Ectodermal cell (in vitro differentiated cells): ENCODE data around the gene ADAMTS2.

ENCODE experiments used
- H3K27ac ChIP-seq: 2 replicates; pipeline ENCODE4 v1.7.0; 2013; ENCODE audit warnings: mild to moderate bottlenecking, low read depth, low read length; ENCODE audit not compliant: insufficient read depth, poor library complexity, severe bottlenecking
- H3K27me3 ChIP-seq: 2 replicates; pipeline ENCODE4 v1.7.0; 2013; ENCODE audit warnings: mild to moderate bottlenecking, low read length; ENCODE audit not compliant: insufficient read depth, control insufficient read depth, poor library complexity, severe bottlenecking
- H3K36me3 ChIP-seq: one replicate; pipeline ENCODE4 v1.7.0; 2013; ENCODE audit warnings: low read length; ENCODE audit not compliant: control insufficient read depth, insufficient read depth
- H3K4me1 ChIP-seq: one replicate; pipeline ENCODE4 v1.7.0; 2013; ENCODE audit warnings: low read length; ENCODE audit not compliant: control insufficient read depth, insufficient read depth
- H3K4me3 ChIP-seq: 2 replicates; pipeline ENCODE4 v1.7.0; 2013; ENCODE audit warnings: low read depth, low read length, control low read depth; ENCODE audit not compliant: insufficient read depth
- H3K9me3 ChIP-seq: 2 replicates; pipeline ENCODE4 v1.7.0; 2013; ENCODE audit warnings: mild to moderate bottlenecking, low read length, moderate library complexity; ENCODE audit not compliant: control insufficient read depth
- WGBS, 2 experiments: methylation state at CpG; one replicate each; pipeline ENCODE4 v1.1.7; 2013; ENCODE audit warnings: missing lambda C conversion rate in 2 of 2; 5-methylcytosine and 5-hydroxymethylcytosine counted together

Gene ADAMTS2

DNA sequence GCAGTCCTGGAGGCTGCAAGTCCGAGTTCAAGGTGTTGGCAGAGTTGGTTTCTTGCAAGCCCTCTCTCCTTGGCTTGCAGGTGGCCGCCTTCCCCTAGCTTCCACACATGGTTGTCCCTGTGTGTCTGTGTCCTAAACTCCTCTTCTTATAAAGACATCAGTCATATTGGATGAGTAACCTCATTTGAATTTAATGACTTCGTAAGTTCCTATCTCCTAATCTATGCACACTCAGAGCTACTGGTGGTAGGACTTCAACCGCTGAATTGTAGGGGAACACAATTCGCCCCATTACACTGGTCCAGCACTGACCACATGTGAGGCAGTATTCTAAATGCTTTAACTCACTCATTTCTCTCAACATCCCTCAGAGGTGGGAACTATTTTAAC is 25.9 kb upstream of the ADAMTS2 start:
- H3K27me3 ChIP-seq, result no peaks in the 10 kb centered on the region
- H3K4me3 ChIP-seq, result no peak overlapping the region
- H3K9me3 ChIP-seq, result no peaks in the 10 kb centered on the region
- H3K36me3 ChIP-seq, result no peaks in the 10 kb centered on the region
- no peak overlapping the region for H3K27ac ChIP-seq
- no peaks in the 10 kb centered on the region for H3K4me1 ChIP-seq
- WGBS, 2 experiments, result 92 to 94% methylated on average over 5 of the region's 5 CpGs

DNA sequence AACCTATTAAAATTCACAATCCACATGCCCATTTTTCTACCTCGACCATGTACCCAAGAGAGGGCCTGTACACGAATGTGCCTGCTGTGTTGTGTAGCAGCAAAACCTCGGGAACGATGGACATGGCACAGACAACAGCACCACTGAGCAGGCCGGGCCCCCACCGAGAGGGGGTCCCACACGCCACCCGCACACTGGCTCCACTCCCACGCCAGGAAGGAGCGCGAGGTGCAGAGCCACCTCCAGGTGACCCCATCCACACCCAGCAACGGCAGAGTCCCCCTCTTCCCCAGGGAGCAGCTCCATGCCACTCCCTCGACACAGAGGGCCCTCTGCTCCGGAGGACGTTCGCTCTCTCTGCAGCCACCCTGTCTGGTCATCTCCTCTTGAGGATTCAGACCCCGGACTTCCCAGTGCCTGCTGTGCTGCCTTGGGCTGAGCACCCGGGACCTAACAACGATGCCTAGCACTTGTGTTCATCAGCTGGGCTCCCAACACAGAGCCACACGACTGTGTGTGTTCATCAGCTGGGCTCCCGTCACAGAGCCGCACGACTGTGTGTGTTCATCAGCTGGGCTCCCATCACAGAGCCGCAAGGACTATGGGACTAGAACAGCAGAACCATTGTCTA is 25.3 kb upstream of the ADAMTS2 start:
- Histone ChIP-seq H3K4me1 (no peaks in the 10 kb centered on the region), H3K36me3 (no peaks in the 10 kb centered on the region), H3K4me3 (no peak overlapping the region), H3K27me3 (no peaks in the 10 kb centered on the region), H3K9me3 (no peaks in the 10 kb centered on the region), H3K27ac (no peak overlapping the region)
- WGBS, 2 experiments, result 91% methylated on average over 24 of the region's 24 CpGs

- Histone ChIP-seq H3K27ac (no peak overlapping the region), H3K4me1 (no peaks in the 10 kb centered on the region), H3K36me3 (no peaks in the 10 kb centered on the region), H3K9me3 (no peaks in the 10 kb centered on the region), H3K4me3 (no peak overlapping the region), H3K27me3 (no peaks in the 10 kb centered on the region)
- 92% methylated on average over 6 of the region's 6 CpGs for WGBS, 2 experiments
These were observed 24.2 kb upstream of the ADAMTS2 start for GRCh38 chr5:179369530-179369884.

DNA sequence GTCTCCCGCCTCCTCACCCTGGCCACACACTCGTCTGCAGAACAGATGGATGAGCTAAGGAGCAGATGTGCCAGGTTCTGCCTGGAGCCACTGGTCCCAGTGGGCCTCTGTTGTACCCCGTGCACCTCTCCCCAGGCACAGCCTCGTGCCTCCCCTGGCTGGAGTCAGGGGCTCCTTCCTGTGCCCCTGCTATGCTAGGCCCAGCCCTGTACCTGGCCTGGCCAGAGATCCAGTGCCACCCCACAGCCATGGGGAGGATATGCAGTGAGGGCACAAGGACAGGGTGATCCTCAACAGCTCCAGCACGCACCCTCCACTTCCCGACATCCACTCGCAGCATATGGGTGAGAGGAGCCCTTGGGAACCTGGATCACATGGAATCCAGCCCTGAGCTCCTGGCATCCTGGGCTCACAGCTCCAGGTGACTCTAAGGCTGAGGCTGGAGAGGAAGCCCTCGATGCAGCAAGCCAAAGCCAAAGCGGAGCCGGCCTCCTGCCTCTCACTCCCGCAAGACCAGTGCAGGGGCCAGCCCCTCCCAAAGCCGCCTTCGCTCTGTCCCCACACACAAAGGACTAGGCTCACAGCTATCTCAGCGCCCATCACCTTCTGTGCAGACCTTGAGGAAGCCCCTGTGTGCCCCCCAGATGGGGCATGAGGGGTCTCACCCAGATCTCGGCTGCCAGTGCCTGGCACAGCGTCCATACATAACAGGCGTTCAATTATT is 23.7 kb upstream of the ADAMTS2 start:
- Histone ChIP-seq H3K4me3 (no peak overlapping the region), H3K9me3 (no peaks in the 10 kb centered on the region), H3K27me3 (no peaks in the 10 kb centered on the region), H3K4me1 (no peaks in the 10 kb centered on the region), H3K36me3 (no peaks in the 10 kb centered on the region), H3K27ac (no peak overlapping the region)
- WGBS, 2 experiments, result 90 to 91% methylated on average over 17 of the region's 17 CpGs

GRCh38 chr5:179368126-179368805 is 23.0 kb upstream of the ADAMTS2 start:
- no peaks in the 10 kb centered on the region for H3K9me3 ChIP-seq
- H3K36me3 ChIP-seq, result no peaks in the 10 kb centered on the region
- H3K27ac ChIP-seq, result no peak overlapping the region
- H3K27me3 ChIP-seq, result no peaks in the 10 kb centered on the region
- no peak overlapping the region for H3K4me3 ChIP-seq
- no peaks in the 10 kb centered on the region for H3K4me1 ChIP-seq
- WGBS, 2 experiments, result 93 to 94% methylated on average over 18 of the region's 18 CpGs

DNA sequence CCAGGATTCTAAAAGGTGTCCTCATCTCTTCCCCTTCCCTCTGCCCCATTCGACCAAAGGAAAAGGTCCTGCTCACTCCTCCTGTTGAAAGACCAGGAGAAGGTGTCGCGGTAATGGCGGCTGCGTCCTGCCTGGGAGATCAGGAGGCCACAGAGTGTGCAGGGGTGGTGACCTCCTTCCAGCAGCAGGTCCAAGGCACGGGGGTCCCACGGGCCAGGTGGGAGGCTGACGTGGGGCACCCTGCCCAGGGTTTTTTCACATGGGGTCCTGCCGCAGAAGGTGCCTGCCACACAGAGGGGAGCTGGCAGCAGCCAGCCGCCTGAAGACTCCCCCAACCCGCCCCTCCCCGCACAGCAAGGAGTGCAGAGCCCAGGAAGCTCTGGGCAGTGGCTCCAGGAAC is 22.2 kb upstream of the ADAMTS2 start:
- Histone ChIP-seq H3K27ac (no peak overlapping the region), H3K9me3 (no peaks in the 10 kb centered on the region), H3K4me1 (no peaks in the 10 kb centered on the region), H3K36me3 (no peaks in the 10 kb centered on the region), H3K27me3 (no peaks in the 10 kb centered on the region), H3K4me3 (no peak overlapping the region)
- WGBS, 2 experiments, result 93 to 94% methylated on average over 12 of the region's 12 CpGs

- WGBS, 2 experiments, result 90 to 91% methylated on average over 18 of the region's 18 CpGs
- no peaks in the 10 kb centered on the region for H3K4me1 ChIP-seq
- H3K27ac ChIP-seq, result no peak overlapping the region
- H3K27me3 ChIP-seq, result no peaks in the 10 kb centered on the region
- H3K9me3 ChIP-seq, result no peaks in the 10 kb centered on the region
- H3K4me3 ChIP-seq, result no peak overlapping the region
- no peaks in the 10 kb centered on the region for H3K36me3 ChIP-seq
These were observed 17.1 kb upstream of the ADAMTS2 start for GRCh38 chr5:179362355-179362754.

DNA sequence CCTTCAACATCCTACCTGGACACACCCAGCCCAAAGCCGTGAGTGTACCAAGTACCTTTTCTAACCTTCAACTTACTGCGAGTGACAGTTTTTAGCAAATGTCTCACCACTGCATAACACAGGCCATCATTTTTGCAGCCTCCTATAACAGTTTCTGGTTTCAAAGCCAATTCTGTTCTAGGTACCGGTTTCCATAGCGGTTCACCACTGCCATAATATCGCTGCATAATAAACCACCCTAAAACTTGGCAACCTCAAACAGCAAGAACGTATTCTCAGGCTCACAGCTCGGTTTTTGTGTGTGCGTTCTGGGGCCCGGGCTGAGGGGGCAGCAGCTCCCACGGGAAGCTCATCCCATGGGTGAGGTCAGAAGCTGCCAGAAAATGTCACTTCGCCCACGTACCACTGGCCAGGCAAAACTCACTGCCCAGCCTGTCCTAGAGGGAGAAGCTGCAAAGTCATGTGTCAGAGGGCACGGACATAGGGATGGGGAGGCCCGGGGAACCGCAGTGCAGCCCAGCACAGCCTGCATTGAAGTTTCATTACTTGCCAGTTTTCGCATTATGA is 15.9 kb upstream of the ADAMTS2 start:
- WGBS, 2 experiments, result 85 to 86% methylated on average over 16 of the region's 16 CpGs
- Histone ChIP-seq H3K4me1 (no peaks in the 10 kb centered on the region), H3K9me3 (no peaks in the 10 kb centered on the region)

DNA sequence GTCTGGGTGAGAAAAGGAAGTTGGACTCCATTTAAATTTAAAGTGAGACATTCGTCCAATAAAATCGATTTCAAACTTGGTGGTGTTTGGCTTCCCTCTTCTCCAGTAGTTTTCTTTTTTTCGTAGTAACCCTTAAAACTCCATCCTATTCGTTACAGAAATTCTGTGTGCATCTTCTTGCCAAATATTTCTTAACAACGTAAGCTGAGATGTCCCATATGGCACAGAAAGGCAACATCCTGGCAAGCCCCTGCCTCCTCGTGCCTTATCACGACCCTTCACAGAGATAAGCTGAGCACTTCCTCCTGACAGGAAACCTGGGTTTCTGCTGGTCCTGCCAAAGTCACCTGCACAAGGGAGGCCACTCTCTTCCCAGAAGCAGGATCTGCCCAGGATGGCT is 11.8 kb upstream of the ADAMTS2 start:
- Histone ChIP-seq H3K27me3 (no peaks in the 10 kb centered on the region), H3K4me3 (no peak overlapping the region), H3K36me3 (no peaks in the 10 kb centered on the region), H3K9me3 (no peaks in the 10 kb centered on the region), H3K4me1 (no peaks in the 10 kb centered on the region), H3K27ac (no peak overlapping the region)
- 89 to 90% methylated on average over 7 of the region's 7 CpGs for WGBS, 2 experiments

More for the DNA sequence above, 15.9 kb upstream of the ADAMTS2 start:
- Histone ChIP-seq H3K27me3 (no peaks in the 10 kb centered on the region), H3K4me3 (no peak overlapping the region), H3K36me3 (no peaks in the 10 kb centered on the region), H3K27ac (no peak overlapping the region)
